WTC11 (cell line): ENCODE results near the gene SLC5A9.

Experiments
- CTCF ChIP-seq: fragments of 200-600 bp; IDR thresholded peaks from 2 replicates; pipeline ENCODE4 v1.8.0; 2022; ENCODE audit warnings: antibody characterized with exemption
- EMX1 ChIP-seq: fragments of 250-450 bp; sonication (Bioruptor Pico); IDR thresholded peaks from 2 replicates; pipeline ENCODE4 v1.8.0; 2021; ENCODE audit warnings: mild to moderate bottlenecking
- JUN ChIP-seq: sonication (generic); formaldehyde crosslinking; IDR thresholded peaks from 2 replicates; pipeline ENCODE4 v1.8.0; 2023; ENCODE audit warnings: mild to moderate bottlenecking, missing genetic modification reagents

- TF ChIP-seq EMX1 (CRISPR knock-in tag) (no peak), CTCF (no peak), JUN (no peak)
These were observed 68.9 kb downstream of the SLC5A9 start for GRCh38 chr1:48291421-48291820.
